ENCODE data around the gene IPO9.

DNA sequence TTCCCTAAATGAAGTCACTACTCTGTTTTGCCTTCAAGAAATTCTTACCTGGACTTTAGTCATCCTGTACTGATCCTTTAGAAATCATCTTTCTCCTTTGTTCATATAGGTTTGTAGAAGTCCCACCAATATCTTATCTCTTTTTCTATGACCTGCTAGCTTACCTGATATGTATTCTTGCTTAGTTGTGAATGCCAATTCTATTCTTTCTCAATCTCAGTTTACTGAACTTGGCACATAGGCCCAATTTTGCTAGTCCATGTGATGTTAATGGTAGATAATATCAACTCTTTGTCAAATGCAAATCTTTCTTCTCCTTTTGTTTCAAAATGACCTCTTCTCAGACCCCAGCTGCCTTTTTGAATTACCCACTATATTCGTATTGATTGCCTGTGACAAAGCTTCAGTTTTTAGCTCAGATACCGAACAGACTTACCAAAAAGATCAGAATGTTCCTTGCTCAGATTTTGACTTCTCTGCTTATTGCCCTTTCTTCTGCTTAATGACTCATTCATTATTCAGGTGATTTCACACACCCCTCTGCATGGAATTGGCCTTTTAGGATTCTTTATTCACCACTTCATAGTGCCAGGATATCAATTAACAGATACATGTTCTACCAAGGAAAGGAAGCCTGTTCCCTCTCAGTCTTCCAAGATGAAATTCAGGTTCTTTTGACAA lies 20.6 kb downstream of the IPO9 start:
- TF ChIP-seq CTCF (IDR thresholded peaks at IDR 0.05) = no peak
- no peak for TF ChIP-seq EZH2 (IDR thresholded peaks at IDR 0.05; ENCODE audit: borderline replicate concordance, insufficient read depth, low read depth, low read length, poor library complexity, severe bottlenecking)
